Ramos (cell line): ENCODE data around the gene NBAS.
"Not testable (repeated sequence)": the region's sequence is repeated elsewhere in the genome, so short reads cannot be mapped to it uniquely, and the experiment has no call there.

Experiments
- in situ Hi-C: fragments of 300-500 bp; cut with MboI; formaldehyde crosslinking; loops from one replicate; pipeline ENCODE4 v1.14.3; 2022; ENCODE audit warnings: low sequenced_read_pairs; ENCODE audit not compliant: unreplicated experiment

The NBAS gene

GRCh38 chr2:15334644-15335326 lies 226.3 kb downstream of the NBAS start:
- in situ Hi-C loops = no loop called here

- in situ Hi-C loops = no loop called here
These were observed 229.3 kb downstream of the NBAS start for GRCh38 chr2:15331787-15332186.

DNA sequence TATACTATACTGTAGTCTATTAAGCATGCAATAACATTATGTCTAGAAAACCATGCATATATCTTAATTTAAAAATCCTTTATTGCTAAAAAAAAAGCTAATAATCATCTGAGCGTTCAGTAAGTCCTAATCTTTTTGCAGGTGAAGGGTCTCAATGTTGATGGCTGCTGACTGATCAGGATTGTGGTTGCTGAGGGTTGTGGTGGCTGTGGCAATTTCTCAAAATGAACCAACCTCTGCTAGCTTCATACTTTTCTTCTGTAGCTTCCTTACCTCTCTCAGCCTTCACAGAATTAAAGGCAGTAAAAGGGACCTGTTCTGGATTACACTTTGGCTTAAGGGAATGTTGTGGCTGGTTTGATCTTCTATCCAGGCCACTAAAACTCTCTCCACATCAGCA lies 235.8 kb downstream of the NBAS start:
- in situ Hi-C loops = no loop called here

DNA sequence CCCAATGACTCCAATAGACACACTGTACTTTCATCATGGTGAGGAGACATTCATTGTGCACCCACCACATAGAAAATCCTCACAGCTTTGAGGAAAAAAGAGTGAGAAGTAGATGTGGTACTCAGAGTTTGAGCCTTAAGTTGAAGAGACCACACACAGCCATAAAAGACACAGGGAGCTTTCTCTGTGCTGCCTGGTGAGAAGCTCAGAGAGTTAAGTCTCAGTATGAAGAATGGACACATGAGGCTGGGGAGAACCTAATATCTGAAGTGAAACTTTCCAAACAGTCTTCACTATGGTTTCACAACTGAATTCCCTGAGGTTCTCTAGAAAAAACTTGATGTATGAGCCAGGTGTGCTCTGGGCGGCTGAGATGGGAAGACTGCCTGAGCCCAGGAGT lies 237.9 kb downstream of the NBAS start:
- in situ Hi-C loops = no loop called here

DNA sequence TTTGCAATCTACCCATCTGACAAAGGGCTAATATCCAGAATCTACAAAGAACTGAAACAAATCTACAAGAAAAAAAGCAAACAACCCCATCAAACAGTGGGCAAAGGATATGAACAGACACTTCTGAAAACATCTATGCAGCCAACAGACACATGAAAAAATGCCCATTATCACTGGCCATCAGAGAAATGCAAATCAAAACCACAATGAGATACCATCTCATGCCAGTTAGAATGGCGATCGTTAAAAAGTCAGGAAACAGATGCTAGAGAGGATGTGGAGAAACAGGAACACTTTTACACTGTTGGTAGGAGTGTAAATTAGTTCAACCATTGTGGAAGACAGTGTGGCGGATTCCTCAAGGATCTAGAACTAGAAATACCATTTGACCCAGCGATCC lies 239.7 kb downstream of the NBAS start:
- in situ Hi-C loops = not testable (repeated sequence)

- in situ Hi-C loops = no loop called here
These were observed 244.7 kb downstream of the NBAS start for GRCh38 chr2:15316370-15316814.

DNA sequence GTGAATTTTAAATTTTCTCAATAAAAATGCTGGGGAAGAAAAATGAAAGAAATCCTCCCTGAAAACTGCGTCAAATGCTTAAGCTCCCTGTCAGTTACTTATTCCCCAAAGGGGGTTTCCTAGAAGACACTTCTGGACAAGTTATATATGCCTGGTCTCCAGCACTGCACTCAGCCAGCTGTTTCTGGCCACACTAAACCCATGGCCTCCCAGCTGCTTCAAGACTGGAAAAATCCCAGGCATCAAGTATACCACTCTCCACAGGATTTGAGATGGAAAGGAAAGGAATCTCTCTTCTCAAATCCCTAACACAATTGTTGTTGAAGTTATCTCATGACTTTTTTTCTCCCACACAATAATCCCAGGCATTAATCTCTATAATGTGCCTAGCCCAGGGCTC lies 245.7 kb downstream of the NBAS start:
- in situ Hi-C loops = no loop called here

DNA sequence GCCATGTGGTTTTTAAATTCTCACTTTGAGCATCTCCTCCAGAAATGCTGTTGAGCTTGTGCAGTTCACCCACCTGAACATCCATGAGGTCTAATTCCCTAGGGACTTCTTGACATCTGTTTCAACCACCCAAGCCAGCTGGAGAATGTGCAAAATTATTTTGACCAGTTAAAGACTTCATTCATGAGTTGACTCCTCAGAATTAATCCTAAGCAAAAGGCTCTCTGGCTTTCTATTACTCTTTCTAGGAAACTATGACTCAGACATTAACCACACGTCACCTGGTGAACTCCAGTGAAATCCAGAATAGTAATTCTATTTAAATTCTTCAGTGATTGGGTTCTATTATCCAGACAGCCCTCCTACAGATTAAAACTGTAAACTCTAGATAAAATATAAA lies 247.5 kb downstream of the NBAS start:
- in situ Hi-C loops = no loop called here

- in situ Hi-C loops = no loop called here
These were observed 249.2 kb downstream of the NBAS start for GRCh38 chr2:15311926-15312325.

DNA sequence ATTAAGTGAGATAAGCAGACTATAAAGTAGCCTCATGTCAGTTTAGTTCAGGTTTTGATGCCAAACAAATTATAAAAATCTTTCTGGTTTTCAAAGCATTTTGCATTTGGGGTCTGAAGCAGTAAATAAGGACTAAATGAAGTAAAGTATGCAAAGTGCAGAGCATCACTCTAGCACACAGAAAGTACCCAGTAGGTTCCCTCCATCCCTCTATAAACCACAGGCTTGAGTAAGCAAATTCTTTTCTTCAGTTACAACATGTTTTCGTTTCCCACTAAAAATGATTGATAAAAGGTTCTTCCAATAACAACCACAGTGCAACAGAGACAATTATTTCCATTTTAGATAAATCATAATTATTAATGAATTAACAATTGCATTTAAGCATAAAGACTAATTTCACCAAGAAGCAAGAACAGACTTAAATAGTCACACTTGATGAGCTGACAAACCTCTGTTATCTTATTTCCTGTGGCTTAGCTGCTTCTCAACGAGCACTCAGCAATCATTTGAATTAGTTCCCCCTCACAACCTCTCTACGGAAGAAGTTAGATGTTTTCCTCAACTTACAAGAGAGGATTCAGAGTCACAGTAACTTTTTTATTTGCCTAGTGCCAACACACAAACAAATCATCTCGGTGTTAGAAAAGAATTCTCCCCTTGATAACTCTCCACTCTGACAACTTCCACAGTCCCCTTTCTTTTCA lies 249.8 kb downstream of the NBAS start:
- in situ Hi-C loops = no loop called here

DNA sequence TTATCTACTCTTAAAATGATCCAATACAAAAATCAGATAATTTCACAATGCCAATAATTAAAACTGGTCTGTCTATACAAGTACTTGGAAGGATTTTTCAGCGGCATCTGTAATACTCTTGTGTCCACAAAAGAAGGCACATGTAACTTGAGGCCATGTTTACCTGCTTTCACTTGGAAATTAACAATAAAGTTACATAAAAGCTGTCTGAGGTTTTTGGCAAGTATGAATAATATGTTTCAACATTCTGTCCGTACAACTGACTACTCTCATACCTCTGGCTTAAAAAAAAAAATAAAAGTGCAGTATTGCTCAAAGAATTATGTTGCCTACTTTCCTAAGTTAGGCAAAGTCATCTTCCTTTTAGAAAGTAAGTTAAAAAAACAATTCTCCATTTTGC lies 253.6 kb downstream of the NBAS start:
- in situ Hi-C loops = no loop called here

DNA sequence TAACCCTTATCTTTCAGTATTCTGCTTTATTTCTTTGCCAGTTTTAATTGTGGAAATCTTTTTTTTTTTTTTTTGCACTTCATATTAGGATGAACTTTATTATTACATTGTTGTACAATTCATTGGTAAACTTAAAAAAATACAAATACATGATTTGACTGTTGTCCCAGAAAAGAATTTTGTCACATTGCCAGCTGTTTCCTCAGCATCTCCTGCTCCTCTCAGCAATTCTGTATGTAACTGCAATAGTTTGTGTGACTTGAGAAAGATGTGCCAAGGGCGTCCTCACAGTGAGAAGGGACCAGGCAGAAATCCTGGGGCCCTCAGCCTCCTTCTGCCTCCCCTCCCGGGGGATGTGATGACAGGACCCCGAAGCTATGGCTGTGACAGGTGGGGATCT lies 254.4 kb downstream of the NBAS start:
- in situ Hi-C loops = no loop called here

DNA sequence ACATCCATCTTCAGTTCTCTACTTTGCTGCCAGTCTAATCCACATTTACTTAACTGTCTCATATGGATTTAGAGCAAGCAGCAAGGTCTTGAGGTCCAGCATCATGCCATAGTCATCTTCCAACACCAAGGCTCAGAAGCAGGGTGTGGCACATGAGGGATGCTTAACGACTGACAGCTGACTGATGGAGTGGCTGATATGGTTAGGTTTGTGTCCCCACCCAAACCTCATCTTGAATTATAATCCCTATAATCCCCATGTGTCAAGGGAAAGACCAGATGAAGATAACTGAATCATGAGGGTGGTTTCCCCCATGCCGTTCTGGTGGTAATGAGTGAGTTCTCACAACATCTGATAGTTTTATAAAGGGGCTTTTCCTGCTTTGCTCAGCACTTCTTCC lies 257.3 kb downstream of the NBAS start:
- in situ Hi-C loops = no loop called here

- in situ Hi-C loops = no loop called here
These were observed 259.0 kb downstream of the NBAS start for GRCh38 chr2:15302154-15302553.

DNA sequence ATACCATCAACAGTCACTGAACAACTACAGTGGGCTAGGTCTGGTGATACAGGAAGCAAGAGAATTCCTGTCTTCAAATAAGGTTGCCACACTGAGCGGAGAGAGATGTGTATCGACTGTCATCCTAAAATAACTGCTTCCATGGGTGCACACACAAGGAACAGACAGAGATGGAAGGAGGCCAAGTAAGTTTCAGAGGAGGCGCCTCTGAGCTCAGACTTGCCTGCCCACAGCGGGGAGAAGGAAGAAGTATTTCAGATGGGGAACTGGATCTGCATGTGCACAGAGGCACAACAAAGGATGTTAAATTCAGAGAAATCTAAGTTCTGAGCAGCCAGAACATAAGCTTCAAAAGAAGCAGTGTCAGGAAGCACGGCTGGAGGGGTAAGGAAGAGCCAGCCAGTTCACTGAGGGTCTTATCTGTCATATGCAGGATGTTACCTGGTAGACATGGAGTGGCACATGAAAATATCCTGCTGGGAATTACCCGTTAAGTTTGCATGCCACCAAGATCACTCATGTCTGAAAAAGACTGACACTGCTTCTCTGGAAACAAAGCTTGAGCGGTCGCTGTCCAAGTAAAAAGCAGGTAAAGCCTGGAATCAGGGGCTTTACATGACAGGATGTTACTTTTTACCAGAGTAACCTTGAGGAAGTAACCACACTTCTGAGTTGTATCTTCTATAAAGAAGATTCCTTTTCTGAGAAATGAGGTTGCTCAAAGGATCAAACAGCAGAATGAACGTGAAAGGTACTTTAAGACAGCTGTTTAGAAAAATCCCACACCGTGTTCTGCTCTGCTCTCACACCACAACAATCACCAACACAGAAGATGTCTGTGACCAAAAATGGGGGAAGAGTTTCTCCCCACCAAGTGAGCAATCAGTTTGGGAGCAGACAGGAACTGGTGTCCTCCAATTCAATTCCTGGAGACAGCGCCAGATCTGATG lies 260.2 kb downstream of the NBAS start:
- in situ Hi-C loops = no loop called here

GRCh38 chr2:15299904-15300520 lies 261.1 kb downstream of the NBAS start:
- in situ Hi-C loops = no loop called here

GRCh38 chr2:15298770-15299169 lies 262.4 kb downstream of the NBAS start:
- in situ Hi-C loops = no loop called here

DNA sequence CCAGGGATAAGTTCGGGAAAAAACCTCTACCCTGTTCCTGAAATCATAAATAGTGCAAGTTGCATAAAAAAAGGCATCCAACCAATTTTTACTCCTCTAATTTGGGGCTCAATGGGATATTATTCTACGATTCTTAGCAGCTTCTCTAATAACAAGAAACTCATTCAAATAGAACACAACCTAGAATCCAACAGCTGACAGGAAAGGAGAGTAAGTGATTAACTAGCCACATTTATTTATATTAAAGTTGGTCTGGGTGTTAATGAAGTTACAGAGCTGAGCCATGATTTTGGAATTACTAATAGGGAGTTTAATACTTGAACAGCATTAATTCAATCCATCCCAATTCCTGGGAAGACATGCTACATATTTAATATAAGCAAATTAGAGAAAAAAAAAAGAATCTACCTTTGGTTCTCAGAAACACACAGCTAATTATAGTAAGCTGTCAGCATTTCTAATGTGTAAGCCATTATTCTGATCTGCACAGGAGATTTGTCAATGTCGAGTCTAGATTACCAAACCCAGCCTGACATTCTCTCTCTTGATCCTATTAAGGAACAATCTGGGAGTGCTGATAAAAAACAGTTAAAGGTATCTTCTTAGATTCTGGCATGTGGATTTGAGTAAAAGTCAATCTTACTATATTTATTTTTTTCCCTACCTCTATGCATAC lies 267.7 kb downstream of the NBAS start:
- in situ Hi-C loops = no loop called here

- in situ Hi-C loops = no loop called here
These were observed 273.5 kb downstream of the NBAS start for GRCh38 chr2:15287447-15288184.
